Peyer's patch (tissue), 4 donors: ENCODE data around the gene NKX2-4. TPM values are rescaled to one million over a fixed set of nuclear protein-coding genes. Genes with fewer than 3 reads are reported as not detected.

Experiments used
- DNase-seq, 3 donors: peaks; one replicate each; pipeline ENCODE4 v3.0.0-alpha.2; 2017 to 2019
- H3K27ac ChIP-seq, 4 donors: fragments of 200-600 bp; sonication (generic); one replicate each; pipeline ENCODE4 v1.5.1; 2016 to 2019
- H3K27me3 ChIP-seq, 2 donors: fragments of 200-600 bp; sonication (generic); one replicate each; pipeline ENCODE4 v1.5.1; 2019
- H3K36me3 ChIP-seq, 3 donors: fragments of 200-600 bp; sonication (generic); one replicate each; pipeline ENCODE4 v1.5.1; 2016 to 2019
- H3K4me1 ChIP-seq, 4 donors: fragments of 200-600 bp; sonication (generic); one replicate each; pipeline ENCODE4 v1.5.1; 2016 to 2019
- H3K4me3 ChIP-seq, 4 donors: fragments of 200-600 bp; sonication (generic); 1 replicate in 3 of 4; 2 replicates in 1 of 4; pipeline ENCODE4 v1.5.1; 2016 to 2019; ENCODE audit warnings: mild to moderate bottlenecking in 1 of 4
- H3K9me3 ChIP-seq, 4 donors: fragments of 200-600 bp; sonication (generic); one replicate each; pipeline ENCODE4 v1.5.1; 2016 to 2019; ENCODE audit warnings: mild to moderate bottlenecking in 1 of 4
- POLR2A ChIP-seq, 2 donors: fragments of 450-650 bp; IDR thresholded peaks; one replicate each; pipeline ENCODE4 v1.5.1; 2017; ENCODE audit warnings: antibody characterized with exemption in 2 of 2, mild to moderate bottlenecking in 2 of 2, moderate library complexity in 2 of 2
- total RNA-seq, 4 donors: library from RNA; depleted of rRNA; stranded (reverse); fragments of >200 nt; gene quantifications; one replicate each; pipeline ENCODE4 v1.1.0, GENCODE V29; 2016
- TF ChIP-seq, protein P1 (sequence below), 6 experiments: fragments of 450-650 bp in 4 of 6; fragments of 200-600 bp in 2 of 6; sonication (generic) in 1 of 6; IDR thresholded peaks; one replicate each; pipeline ENCODE4 v1.5.1; 2017 to 2019; ENCODE audit warnings: antibody characterized with exemption in 6 of 6, mild to moderate bottlenecking in 3 of 6, moderate library complexity in 1 of 6

The NKX2-4 gene
- total RNA-seq, 4 donors from 2014 or later: not detected

DNA sequence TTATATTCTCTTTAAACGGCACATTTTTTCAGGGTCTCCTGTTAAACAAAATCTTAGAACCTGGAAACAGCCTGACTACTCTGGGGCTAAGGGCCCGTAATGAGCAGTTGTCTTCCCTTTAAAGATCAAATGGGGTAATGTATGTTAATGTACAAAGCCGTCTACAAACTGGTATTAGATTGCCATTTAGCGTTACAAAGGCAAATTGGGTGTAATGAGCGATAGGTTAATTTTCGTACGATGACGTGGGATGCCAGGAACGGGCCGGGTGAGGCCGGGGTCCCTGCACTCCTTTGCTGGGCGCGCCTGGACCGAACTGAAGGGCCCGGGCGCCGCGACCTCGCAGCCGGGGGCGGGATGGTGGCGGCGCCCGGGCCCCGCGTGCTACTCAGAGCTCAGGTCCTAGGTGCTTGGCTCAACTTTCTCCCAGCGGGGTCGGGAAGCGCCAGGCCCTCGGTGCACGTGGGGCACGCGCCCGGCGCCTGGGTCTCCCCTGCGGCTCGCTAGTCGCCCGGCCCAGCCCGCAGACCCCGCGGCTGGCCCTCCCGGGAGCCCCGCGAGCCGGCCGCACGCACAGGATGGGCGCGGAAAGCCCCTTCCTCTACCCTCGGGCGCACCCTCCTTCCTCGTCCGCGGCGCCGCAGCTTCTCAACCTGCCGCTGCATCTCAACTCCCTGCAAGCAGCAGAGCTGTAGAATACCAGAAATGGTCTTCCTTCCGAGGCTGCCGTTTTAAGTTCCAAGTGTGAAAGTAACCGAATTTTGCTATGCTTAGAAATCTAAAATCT lies 5.9 kb downstream of the NKX2-4 start:
- no peaks in the 10 kb centered on the region for H3K9me3 ChIP-seq
- H3K27me3 ChIP-seq: peaks cover 0 to 47% of the 10 kb centered on the region in 2 donors
- H3K36me3 ChIP-seq: peaks cover 0 to 26% (median 0%) of the 10 kb centered on the region in 3 donors
- peaks cover 0 to 18% (median 4%) of the 10 kb centered on the region in 4 donors for H3K4me1 ChIP-seq
- no peak overlapping the region for H3K27ac ChIP-seq
- TF ChIP-seq, protein P1, sequence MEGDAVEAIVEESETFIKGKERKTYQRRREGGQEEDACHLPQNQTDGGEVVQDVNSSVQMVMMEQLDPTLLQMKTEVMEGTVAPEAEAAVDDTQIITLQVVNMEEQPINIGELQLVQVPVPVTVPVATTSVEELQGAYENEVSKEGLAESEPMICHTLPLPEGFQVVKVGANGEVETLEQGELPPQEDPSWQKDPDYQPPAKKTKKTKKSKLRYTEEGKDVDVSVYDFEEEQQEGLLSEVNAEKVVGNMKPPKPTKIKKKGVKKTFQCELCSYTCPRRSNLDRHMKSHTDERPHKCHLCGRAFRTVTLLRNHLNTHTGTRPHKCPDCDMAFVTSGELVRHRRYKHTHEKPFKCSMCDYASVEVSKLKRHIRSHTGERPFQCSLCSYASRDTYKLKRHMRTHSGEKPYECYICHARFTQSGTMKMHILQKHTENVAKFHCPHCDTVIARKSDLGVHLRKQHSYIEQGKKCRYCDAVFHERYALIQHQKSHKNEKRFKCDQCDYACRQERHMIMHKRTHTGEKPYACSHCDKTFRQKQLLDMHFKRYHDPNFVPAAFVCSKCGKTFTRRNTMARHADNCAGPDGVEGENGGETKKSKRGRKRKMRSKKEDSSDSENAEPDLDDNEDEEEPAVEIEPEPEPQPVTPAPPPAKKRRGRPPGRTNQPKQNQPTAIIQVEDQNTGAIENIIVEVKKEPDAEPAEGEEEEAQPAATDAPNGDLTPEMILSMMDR (IDR thresholded peaks at IDR 0.05): no peak
- TF ChIP-seq POLR2A (IDR thresholded peaks at IDR 0.05): no peak
- H3K4me3 ChIP-seq: no peak overlapping the region
- DNase-seq: no peak

DNA sequence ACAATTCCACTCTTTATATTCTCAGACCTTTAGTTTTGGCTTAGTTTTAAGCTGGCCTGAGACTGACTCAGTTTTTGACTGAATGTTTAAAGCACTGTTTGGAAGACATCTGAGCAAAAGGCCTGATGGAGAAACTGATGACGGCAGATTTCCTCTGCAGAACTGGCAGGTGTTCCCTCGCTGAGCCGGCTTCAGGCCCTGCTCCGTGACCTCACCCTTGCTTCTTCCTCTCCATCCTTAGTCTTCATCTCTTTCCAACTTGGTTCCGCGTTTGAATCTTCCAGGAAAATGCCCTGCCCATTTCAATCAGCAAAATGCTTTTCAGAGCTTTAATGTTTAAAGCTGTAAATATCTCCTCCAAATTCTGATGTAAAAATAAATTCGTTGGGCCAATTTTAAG lies 6.6 kb downstream of the NKX2-4 start:
- Histone ChIP-seq H3K27me3 (peaks cover 0 to 41% of the 10 kb centered on the region in 2 donors), H3K4me1 (peaks cover 0 to 12% (median under 1%) of the 10 kb centered on the region in 4 donors), H3K27ac (no peak overlapping the region), H3K36me3 (peaks cover 0 to 31% (median 0%) of the 10 kb centered on the region in 3 donors), H3K4me3 (no peak overlapping the region), H3K9me3 (no peaks in the 10 kb centered on the region)
- no peak for DNase-seq
- TF ChIP-seq, protein P1 (IDR thresholded peaks at IDR 0.05): no peak
- TF ChIP-seq POLR2A (IDR thresholded peaks at IDR 0.05): no peak

DNA sequence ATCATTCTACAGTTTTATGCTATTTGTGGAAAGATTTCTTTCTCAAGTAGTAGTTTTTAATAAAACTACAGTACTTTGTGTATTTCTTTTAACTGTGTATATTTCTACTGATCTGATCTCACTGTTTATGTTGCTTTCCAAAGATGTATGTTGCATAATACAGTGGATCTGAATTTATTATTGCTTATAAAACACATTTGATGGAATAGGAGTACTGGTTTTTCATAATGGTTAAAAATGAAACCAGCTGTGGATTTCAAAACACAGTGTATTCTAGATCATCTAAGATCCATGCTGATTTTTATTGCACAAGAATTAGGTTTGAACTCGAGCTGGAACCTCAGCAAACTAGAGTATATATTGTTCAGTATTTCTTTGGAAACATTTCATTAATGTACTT lies 8.0 kb downstream of the NKX2-4 start:
- H3K4me3 ChIP-seq: no peak overlapping the region
- peaks cover 0 to 35% (median 0%) of the 10 kb centered on the region in 3 donors for H3K36me3 ChIP-seq
- no peak for DNase-seq
- TF ChIP-seq, protein P1 (IDR thresholded peaks at IDR 0.05): no peak
- TF ChIP-seq POLR2A (IDR thresholded peaks at IDR 0.05): no peak
- peaks cover 0 to 29% of the 10 kb centered on the region in 2 donors for H3K27me3 ChIP-seq
- no peaks in the 10 kb centered on the region for H3K9me3 ChIP-seq
- peaks cover 0 to 8% (median 0%) of the 10 kb centered on the region in 4 donors for H3K4me1 ChIP-seq
- H3K27ac ChIP-seq: no peak overlapping the region

DNA sequence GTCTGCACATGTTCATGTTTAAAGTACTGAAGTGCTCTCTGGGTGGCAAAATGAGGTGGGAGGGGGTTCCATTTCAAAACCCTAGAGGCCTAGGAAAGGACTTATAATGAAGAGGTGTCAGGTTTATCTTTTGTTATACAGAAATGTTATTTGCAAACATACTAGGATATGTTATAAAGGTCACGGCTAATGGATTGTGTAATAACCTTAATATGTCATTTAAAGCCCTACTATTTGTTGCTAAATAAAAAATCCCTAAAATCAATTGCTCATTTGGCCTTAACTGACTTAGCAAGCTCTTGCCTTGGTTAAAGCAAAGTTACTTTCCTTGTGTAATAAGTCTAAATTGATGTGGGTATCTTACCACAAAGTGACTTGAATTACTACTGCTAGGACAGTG lies 8.8 kb downstream of the NKX2-4 start:
- H3K4me1 ChIP-seq: peaks cover 0 to 8% (median 0%) of the 10 kb centered on the region in 4 donors
- H3K4me3 ChIP-seq: no peak overlapping the region
- H3K27ac ChIP-seq: no peak overlapping the region
- no peak for DNase-seq
- TF ChIP-seq, protein P1 (IDR thresholded peaks at IDR 0.05): no peak
- TF ChIP-seq POLR2A (IDR thresholded peaks at IDR 0.05): no peak
- H3K9me3 ChIP-seq: no peaks in the 10 kb centered on the region
- peaks cover 0 to 43% (median 0%) of the 10 kb centered on the region in 3 donors for H3K36me3 ChIP-seq
- peaks cover 0 to 21% of the 10 kb centered on the region in 2 donors for H3K27me3 ChIP-seq

DNA sequence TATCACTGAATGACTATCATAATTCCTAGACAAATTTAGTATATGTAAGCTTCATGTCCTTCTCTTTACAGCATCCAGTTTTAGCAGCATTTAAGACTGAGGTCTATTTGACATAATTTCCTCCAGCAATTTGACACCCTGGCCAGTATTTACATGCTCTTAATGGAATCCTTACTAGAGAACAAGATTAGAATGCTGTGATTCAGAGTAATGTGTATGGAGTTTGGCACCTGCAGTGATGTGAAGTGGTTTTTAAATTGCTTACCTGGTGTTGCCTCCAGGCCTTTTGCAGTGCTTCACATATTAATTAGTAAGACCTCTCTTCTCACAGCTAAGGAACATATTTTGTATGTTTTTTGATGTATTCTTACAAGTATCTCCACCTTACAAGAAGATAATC lies 9.8 kb downstream of the NKX2-4 start:
- no peaks in the 10 kb centered on the region for H3K9me3 ChIP-seq
- no peak overlapping the region for H3K27ac ChIP-seq
- peaks cover 0 to 8% (median 0%) of the 10 kb centered on the region in 4 donors for H3K4me1 ChIP-seq
- peaks cover 0 to 12% of the 10 kb centered on the region in 2 donors for H3K27me3 ChIP-seq
- no peak overlapping the region for H3K4me3 ChIP-seq
- no peak for DNase-seq
- TF ChIP-seq, protein P1 (IDR thresholded peaks at IDR 0.05): no peak
- no peak for TF ChIP-seq POLR2A (IDR thresholded peaks at IDR 0.05)
- H3K36me3 ChIP-seq: peaks cover 0 to 54% (median 0%) of the 10 kb centered on the region in 3 donors
